ENCODE data around the gene TENM3.

The TENM3 gene

DNA sequence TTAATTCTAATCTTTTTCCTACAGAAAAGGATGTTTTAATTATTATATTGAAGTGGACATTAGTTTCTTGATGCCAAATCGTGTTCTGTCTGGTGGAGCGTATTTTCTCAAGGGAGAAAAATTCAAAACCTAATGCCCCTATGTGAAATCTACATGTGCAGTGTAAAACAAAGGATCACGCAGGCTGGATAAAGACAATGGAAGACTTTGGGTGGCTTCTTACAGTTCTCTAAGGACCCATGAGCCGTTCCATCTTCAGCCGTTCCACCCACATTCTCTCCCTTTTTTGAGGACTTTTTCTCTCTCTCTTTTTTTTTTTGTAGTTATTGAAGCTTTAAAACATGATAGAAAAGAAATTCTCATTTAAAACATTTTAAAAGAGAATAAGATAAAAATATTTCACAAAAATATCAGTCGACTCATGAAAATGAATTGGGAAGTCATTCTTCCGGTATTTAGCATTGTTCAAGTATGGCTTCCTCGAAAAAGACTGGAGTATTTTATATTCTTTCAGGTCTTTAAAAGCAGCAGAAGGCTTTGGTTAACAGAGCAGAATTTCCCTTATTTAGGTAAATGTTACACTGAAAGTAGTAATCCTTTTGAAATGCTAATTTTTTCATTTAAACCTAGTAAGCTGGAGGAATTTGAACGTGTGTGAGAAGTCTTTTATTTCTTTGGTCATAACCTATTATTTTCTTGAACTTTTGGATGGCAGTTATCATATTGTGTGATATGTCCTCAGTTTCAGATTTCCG, 11.0 kb downstream of the TENM3 start:
- no peak for DNase-seq (ENCODE audit: low read depth)

- no peak for DNase-seq (ENCODE audit: low read depth)
Measured at GRCh38 chr4:182255441-182256190, 12.4 kb downstream of the TENM3 start.

DNA sequence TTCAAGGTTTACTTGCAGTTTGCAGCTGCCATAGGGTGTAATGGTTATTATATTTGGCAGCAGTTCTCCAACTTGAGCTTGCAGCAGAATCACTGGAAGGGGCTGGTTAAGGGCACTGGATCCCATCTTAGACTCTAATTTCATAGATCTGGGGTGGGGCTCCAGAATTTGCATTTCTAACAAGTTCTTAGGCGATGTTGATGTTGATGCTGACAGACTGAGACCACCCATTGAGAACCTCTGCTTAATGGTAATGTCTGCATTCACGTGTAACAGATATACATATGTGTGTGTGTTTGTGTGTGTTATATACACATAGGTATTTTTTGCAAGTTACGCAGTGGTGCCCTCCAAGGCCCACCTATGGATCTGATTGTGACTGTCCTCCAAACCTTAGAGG, 13.8 kb downstream of the TENM3 start:
- no peak for DNase-seq (ENCODE audit: low read depth)

- no peak for DNase-seq (ENCODE audit: low read depth)
Measured at GRCh38 chr4:182257503-182257902, 14.3 kb downstream of the TENM3 start.

GRCh38 chr4:182258441-182259000, 15.3 kb downstream of the TENM3 start:
- no peak for DNase-seq (ENCODE audit: low read depth)

DNA sequence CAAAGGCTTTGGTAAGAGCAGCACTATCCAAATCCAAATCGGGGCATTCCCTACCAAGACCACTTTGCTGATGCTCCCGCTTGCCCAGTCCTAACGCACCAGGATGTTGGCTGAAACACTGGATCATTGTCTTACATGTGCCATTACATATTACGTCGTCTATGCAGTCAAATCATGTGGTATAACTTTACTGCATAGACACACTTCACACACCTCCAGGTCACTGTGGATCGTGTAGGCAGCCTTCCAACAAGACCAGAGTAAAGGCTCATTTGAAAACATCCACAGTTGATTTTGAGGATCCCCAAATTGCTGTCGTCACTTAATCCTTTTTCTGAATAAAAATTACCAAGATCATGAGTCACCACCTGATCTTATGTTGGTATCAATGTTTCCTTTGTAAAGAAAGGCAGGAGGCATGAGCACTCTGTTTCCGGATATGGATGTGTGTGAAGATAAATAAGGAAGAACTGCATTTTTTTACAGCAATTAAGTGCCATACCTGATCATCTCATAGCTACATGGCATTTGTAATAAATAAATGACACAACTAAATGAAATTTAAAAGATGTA, 18.5 kb downstream of the TENM3 start:
- no peak for DNase-seq (ENCODE audit: low read depth)

DNA sequence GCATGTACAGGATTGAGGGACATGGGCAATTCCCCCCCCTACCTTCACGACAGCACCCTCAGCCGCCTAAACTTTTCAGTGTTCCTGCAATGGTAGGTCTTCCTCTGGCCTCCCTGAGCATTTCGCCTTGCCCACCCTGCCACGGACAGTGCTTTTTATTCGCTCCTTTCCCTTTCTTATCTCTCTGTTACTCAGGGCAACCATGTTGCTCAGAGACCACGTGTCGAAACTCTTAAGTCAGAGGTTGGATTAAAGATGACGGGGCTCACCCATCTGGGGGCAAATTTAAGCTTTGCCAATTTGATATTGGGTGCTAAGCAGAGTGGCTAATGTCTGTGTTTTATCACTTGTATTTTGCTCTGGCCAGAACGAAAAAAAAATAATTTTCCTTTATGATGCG, 20.4 kb downstream of the TENM3 start:
- DNase-seq (ENCODE audit: low read depth), result no peak

GRCh38 chr4:182264139-182264752, 21.0 kb downstream of the TENM3 start:
- DNase-seq (ENCODE audit: low read depth), result no peak

DNA sequence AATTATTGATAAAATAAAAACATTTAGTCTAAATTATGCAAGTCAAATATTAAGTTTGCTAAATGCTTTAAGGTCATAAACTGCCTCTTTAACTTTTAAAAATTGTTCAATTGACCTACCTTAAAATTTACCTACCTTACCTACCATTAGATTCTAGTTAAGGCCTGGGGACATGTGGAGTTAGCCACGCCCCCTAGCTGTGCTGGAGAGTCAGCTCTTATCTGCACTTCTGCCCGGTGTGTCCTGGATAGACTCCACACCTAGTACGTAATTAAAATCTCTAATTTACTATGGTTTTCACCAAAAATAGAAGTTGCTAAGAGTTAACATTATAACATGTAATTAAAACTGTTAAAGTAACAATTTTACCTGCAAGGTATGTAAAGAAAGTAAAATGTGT, 22.7 kb downstream of the TENM3 start:
- DNase-seq (ENCODE audit: low read depth), result no peak

DNA sequence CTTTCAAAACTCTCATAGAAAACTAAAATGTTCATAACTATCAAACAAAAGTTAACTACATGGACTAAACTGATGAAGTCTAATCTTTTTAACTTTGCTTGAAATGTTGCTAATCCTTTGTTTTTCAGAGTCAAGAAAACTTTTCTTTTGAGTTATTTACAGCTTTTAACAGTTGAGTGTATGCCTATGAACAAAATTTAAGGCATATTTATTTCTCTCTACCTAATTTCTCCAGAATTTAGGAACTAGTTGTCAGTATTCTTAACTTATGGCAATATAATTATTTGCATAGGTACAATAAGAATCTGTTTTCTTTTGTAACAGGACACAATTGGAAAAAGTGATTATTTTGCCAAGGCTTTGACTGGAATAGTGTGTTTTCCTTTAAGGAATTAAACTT, 23.8 kb downstream of the TENM3 start:
- DNase-seq (ENCODE audit: low read depth), result no peak

DNA sequence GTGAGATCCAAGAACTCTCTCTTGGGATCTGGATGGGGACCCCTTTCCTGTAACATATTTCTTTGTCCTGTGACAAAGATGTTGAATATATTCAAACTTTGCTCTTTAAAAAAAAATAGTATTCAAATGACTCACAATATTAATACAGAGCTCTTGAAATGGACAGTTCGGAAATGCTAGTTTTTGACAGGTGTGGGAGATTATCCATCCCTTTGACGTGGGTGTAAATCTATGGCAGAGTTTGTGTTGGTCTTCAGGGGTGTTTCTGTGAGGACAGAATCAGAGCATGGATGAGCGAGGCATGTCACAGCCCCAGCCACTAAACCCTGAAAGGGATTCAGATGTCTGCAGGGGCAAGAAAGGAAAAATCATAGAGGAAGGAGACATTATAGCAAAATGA, 25.8 kb downstream of the TENM3 start:
- no peak for DNase-seq (ENCODE audit: low read depth)

DNA sequence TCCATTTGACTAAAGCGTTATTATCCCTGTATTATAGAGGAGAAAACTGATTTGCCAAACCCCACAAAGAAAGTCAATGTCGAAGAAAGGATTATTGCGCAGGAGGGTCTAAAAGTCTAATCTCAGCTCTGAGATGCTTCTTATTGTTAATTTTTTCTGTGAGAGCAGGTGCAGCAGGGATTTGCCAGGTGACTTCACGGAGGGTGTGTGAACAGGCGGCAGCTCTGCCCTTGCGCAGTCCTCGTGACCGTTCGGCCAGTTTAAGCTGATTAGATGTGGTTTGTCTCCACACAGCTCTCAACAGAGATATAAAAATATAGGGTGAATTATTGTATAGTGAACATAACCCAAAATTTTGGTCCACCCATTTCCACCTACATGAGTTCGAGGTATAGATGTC, 28.5 kb downstream of the TENM3 start:
- DNase-seq (ENCODE audit: low read depth), result no peak

DNA sequence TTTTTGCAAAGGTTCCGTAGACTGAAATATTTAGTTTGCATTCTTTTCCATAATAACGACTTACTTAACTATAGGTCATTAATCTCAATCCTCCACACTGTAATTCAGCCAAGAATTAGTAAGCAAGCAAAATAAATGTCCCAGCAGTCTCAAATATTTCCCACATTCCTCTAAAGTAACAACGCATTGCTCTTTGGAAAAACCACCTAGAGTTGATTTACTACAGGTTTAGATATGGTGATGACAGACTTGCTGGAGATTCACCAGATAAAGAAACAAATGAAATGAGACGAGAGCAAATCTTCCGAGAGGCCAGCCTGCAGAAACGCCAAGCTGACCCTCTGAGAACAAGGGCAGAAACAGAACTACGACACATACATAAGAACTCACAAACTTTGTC, 28.9 kb downstream of the TENM3 start:
- no peak for DNase-seq (ENCODE audit: low read depth)

- DNase-seq (ENCODE audit: low read depth), result no peak
Measured at GRCh38 chr4:182273191-182273935, 30.2 kb downstream of the TENM3 start.

- no peak for DNase-seq (ENCODE audit: low read depth)
Measured at GRCh38 chr4:182276210-182277109, 33.3 kb downstream of the TENM3 start.

- no peak for DNase-seq (ENCODE audit: low read depth)
Measured at GRCh38 chr4:182277377-182277776, 34.2 kb downstream of the TENM3 start.

- no peak for DNase-seq (ENCODE audit: low read depth)
Measured at GRCh38 chr4:182278729-182279128, 35.5 kb downstream of the TENM3 start.

DNA sequence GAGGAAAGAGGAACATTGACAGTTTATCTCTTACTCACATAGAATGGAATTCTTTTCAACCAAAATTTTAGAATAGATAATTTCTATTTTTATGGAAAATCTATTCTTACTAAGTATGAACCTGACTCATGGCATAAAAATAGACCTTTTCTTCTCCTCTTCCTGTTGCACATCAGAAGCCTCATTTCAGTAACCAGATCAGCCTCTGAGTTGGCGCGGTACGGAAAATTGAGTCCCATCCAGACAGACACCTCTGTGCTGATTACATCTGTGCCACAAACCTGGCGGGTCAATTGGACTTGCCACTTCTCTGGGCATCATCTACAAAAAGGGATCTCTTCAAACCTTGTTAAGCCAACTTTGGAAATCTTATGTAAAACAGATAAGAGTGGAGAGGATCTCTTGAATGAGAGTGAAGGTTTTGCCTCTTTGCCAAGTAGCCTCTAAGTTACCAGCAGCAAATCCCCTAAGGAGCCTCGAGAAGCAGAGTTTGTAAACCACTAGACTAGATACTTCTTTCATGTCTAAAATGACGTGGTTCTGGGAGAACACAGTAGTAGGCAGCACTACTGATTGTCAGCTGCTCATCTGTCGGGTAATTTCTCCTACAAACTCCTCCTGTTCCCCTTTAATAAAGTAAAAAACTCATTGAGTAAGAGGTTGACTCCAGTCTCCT, 37.4 kb downstream of the TENM3 start:
- DNase-seq (ENCODE audit: low read depth), result no peak

DNA sequence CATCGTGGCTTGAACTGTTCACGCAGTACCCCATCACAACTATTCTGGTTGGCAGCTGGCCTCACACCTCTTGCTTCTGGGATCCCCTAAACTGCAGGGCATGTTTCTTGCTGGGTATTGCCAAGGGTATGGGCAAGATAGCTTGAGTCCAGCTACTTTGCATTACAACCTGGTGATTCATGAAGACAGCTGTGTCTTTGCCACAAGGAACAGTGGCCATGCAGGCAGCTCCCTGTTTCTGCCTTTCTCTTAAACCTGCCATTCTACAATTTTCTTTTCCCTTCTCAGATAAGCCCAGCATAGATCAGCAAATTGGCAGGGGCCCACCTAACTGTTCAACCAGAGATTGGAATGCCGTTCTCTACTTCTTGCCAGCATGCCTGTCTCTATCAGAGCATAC, 42.8 kb downstream of the TENM3 start:
- no peak for DNase-seq (ENCODE audit: low read depth)

DNA sequence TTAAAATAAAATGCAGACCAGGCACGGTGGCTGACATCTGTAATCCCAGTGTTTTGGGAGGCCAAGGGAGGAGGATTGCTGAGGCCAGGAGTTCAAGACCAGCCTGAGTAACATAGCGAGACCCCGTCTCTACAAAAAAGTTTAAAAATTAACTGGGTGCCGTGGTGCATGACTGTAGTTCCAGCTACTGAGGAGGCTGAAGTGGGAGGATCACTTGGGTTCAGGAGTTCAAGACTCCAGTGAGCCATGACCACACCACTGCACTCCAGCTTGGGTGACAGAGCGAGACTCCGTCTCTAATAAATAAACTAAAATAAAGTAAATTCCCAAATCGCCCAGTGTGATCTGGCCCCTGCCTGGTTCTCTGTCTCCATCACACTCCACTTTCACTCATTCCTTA, 43.7 kb downstream of the TENM3 start:
- no peak for DNase-seq (ENCODE audit: low read depth)

Measured in T follicular helper cell (primary cell).